Right lobe of liver (tissue), 6 donors: ENCODE data around the gene SEZ6L. TPM values are rescaled to one million over a fixed set of nuclear protein-coding genes. Genes with fewer than 3 reads are reported as not detected.

Experiments used
- ATAC-seq, 4 donors: fragments of 200-7000 bp; cut with Tn5 transposase; one replicate each; pipeline ENCODE4 v1.9.1; 2020; ENCODE audit warnings: mild to moderate bottlenecking in 4 of 4, moderate library complexity in 4 of 4
- DNase-seq, 3 donors: peaks; one replicate each; pipeline ENCODE4 v3.0.0-alpha.2; 2020
- H3K27ac ChIP-seq, 3 donors: fragments of 200-600 bp; one replicate each; pipeline ENCODE4 v1.8.0; 2022
- H3K27me3 ChIP-seq, 2 donors: fragments of 200-600 bp; one replicate each; pipeline ENCODE4 v1.8.0; 2022
- H3K36me3 ChIP-seq, 4 donors: fragments of 200-600 bp; sonication (generic) in 1 of 4; one replicate each; pipeline versions ENCODE4 v1.5.1 to v1.8.0; 2017 to 2022; ENCODE audit warnings: control low read depth in 1 of 4
- H3K4me1 ChIP-seq, 4 donors: fragments of 200-600 bp; sonication (generic) in 1 of 4; one replicate each; pipeline versions ENCODE4 v1.5.1 to v1.8.0; 2017 to 2022; ENCODE audit warnings: control low read depth in 1 of 4
- H3K4me3 ChIP-seq, 3 donors: fragments of 200-600 bp; one replicate each; pipeline ENCODE4 v1.8.0; 2022
- H3K9me3 ChIP-seq, 4 donors: fragments of 200-600 bp; sonication (generic) in 1 of 4; one replicate each; pipeline versions ENCODE4 v1.5.1 to v1.8.0; 2017 to 2022; ENCODE audit warnings: control low read depth in 1 of 4
- POLR2A ChIP-seq: fragments of 450-650 bp; IDR thresholded peaks from one replicate; pipeline ENCODE4 v1.6.1; 2017; ENCODE audit warnings: antibody characterized with exemption, mild to moderate bottlenecking
- WGBS: methylation state at CpG from one replicate; pipeline ENCODE4 v1.1.6; 2018; ENCODE audit warnings: low coverage, low lambda C conversion rate; ENCODE audit not compliant: insufficient coverage; ENCODE audit errors: missing lambda C conversion rate; 5-methylcytosine and 5-hydroxymethylcytosine counted together
- intact Hi-C, 2 donors: fragments of 100-400 bp; cut with DNase I; formaldehyde crosslinking; loops; one replicate each; pipeline versions ENCODE4 v1.11.2 to v1.14.1; 2022
- total RNA-seq, 6 experiments: library from RNA; depleted of rRNA in 2 of 6; stranded (reverse); fragments of >200 nt in 2 of 6; fragmentation: NEBNext Ultra II Directional in 3 of 6; extraction: Animal tissue kit (Norgen Biotek cat#: 25700) in 3 of 6; gene quantifications; one replicate each; pipeline versions ENCODE4 v1.1.0 to v1.2.4, GENCODE V29; 2016 to 2023
- TF ChIP-seq, protein P1 (sequence below), 4 donors: fragments of 200-600 bp in 3 of 4; fragments of 450-650 bp in 1 of 4; IDR thresholded peaks; one replicate each; pipeline versions ENCODE4 v1.5.1 to v1.8.0; 2016 to 2022; ENCODE audit warnings: antibody characterized with exemption in 4 of 4, mild to moderate bottlenecking in 2 of 4
- donor health status: DM: no; HTN: yes; CAD: no.
- donor health status: DM: no; HTN: no; CAD: no.
- donor health status: DM: no; HTN: no; CAD: no.
- donor health status: DM: no; HTN: yes; CAD: no.
- donor health status: DM: no; HTN: yes; CAD: no.

SEZ6L gene
- total RNA-seq, 6 experiments from 2014 or later = 0.13 TPM; not detected in 5

DNA sequence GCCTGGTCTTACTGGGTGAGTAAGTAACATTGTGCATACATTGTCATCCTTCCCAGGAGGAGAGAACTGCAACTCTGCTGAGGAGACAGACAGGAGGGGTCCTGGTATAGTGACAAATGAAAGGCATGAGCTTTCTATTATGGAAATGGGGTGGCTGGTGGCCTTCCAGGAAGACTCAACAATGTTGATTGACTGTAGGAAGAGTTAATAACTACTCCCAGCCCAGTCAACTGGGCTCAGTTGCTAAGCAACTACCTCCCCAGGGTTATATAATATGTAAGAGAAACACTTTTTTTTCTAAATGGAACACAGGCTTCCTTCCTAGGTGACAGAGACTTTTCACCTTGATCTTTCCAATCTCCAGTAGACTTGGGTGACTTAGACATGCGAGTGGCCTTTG, 28.2 kb downstream of the SEZ6L start:
- DNase-seq (no peak), ATAC-seq (no peak)
- Histone ChIP-seq H3K4me1 (no peaks in the 10 kb centered on the region), H3K4me3 (no peak overlapping the region), H3K27ac (no peak overlapping the region), H3K27me3 (no peaks in the 10 kb centered on the region), H3K36me3 (no peaks in the 10 kb centered on the region), H3K9me3 (no peaks in the 10 kb centered on the region)
- TF ChIP-seq, protein P1, sequence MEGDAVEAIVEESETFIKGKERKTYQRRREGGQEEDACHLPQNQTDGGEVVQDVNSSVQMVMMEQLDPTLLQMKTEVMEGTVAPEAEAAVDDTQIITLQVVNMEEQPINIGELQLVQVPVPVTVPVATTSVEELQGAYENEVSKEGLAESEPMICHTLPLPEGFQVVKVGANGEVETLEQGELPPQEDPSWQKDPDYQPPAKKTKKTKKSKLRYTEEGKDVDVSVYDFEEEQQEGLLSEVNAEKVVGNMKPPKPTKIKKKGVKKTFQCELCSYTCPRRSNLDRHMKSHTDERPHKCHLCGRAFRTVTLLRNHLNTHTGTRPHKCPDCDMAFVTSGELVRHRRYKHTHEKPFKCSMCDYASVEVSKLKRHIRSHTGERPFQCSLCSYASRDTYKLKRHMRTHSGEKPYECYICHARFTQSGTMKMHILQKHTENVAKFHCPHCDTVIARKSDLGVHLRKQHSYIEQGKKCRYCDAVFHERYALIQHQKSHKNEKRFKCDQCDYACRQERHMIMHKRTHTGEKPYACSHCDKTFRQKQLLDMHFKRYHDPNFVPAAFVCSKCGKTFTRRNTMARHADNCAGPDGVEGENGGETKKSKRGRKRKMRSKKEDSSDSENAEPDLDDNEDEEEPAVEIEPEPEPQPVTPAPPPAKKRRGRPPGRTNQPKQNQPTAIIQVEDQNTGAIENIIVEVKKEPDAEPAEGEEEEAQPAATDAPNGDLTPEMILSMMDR (IDR thresholded peaks at IDR 0.05) = no peak
- TF ChIP-seq POLR2A = no peak
- intact Hi-C loops = no loop called here
- WGBS = 33% methylated on average over 1 of the region's 1 CpG

DNA sequence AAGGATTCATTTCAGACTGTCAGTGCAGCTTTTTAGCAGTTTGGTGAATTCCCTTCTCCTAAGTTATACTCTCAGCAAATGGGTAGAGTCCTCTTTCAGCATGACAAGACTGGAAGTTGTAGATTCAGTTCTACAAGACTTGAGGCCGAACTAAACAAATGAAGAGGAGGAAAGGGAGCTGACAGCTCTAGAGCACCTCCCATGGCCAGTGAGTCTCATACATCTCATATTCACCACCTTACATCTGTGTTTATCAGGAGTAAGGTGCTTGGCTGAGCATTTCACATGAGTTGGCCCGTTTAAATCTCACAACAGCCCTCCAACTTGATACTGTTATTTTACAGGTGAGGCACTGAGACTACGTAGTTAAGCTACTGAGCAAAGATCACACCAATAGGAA, 30.4 kb downstream of the SEZ6L start:
- DNase-seq = no peak
- ATAC-seq = no peak
- intact Hi-C loops = no loop called here
- Histone ChIP-seq H3K27ac (no peak overlapping the region), H3K4me1 (no peaks in the 10 kb centered on the region), H3K9me3 (no peaks in the 10 kb centered on the region), H3K4me3 (no peak overlapping the region), H3K36me3 (no peaks in the 10 kb centered on the region), H3K27me3 (no peaks in the 10 kb centered on the region)
- TF ChIP-seq, protein P1 (IDR thresholded peaks at IDR 0.05) = no peak
- no peak for TF ChIP-seq POLR2A
- WGBS = 18% methylated on average over 3 of the region's 3 CpGs

DNA sequence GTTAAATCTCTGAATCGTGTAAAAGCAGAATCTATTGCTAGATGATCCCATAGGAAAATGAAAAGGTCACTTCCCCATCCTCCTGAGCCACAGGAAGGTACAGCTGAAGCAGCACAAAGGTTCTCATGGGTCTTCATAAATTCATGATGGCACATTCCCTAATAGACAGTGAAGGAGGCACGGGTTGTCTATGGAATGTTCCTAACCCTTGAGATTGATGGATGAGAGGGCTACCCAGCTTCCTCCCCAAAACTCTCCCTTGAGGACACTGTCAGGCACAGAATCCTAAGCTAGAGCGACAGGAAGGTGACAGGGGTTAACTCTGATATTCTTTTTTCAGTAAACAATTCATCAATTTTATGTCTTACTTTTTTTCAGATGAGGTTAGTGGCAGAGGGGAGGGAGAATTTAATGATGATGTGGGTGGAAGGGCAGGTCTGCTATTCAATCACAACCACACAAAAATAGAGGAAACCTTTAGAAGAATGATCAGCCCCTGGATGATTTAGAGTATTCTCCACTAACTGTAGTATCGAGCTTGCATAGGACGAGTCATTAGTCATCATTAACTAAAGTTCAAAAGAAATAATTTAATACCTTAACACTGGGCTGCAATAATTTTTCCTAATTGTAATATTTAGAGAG, 33.1 kb downstream of the SEZ6L start:
- WGBS = 41% methylated on average over 5 of the region's 5 CpGs
- intact Hi-C loops = no loop called here
- Histone ChIP-seq H3K9me3 (no peaks in the 10 kb centered on the region), H3K27me3 (no peaks in the 10 kb centered on the region), H3K4me3 (no peak overlapping the region), H3K4me1 (no peaks in the 10 kb centered on the region), H3K27ac (no peak overlapping the region), H3K36me3 (no peaks in the 10 kb centered on the region)
- DNase-seq (no peak), ATAC-seq (no peak)
- TF ChIP-seq, protein P1 (IDR thresholded peaks at IDR 0.05) = no peak
- no peak for TF ChIP-seq POLR2A

DNA sequence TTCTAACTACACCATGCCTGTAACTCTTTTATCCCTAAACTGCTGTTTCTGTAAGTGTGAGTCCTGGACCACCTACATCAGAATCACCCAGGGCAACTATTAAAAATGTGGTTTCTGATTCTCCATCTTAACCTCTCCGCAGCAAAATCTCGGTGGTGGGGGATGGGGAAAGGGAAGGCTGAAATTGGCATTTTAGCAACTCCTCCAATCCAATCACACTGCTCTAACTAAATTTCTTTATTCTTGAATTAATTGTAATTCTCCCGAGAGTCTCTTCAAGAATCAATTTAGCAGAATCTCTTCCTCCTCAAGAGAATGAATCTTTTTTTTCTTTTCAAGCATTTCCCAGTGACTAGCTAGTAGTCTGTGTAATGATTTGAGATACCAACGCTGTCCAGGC, 36.2 kb downstream of the SEZ6L start:
- Histone ChIP-seq H3K9me3 (no peaks in the 10 kb centered on the region), H3K4me3 (no peak overlapping the region), H3K4me1 (no peaks in the 10 kb centered on the region), H3K36me3 (no peaks in the 10 kb centered on the region), H3K27ac (no peak overlapping the region), H3K27me3 (no peaks in the 10 kb centered on the region)
- TF ChIP-seq, protein P1 (IDR thresholded peaks at IDR 0.05) = no peak
- TF ChIP-seq POLR2A = no peak
- DNase-seq = no peak
- 56% methylated on average over 4 of the region's 4 CpGs for WGBS
- ATAC-seq = no peak
- intact Hi-C loops = no loop called here

DNA sequence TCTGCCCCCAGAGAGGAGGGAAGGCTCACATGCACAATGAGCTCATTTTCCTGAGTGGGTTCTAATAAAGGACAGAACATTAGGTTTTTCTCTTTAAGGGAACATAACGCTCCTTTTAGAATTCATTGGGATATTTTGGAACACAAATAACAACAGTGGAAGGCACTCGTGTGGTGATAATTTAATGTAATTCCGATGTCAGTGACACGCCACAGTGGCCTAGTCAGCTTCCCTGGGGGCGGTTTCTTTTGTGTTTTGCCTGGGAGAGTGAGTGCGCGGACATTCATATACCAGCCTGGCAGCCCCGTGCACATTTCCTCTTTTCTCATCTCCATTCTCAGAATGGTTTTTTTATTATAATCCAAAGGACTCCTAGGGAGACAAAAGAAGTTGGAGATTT, 41.1 kb downstream of the SEZ6L start:
- ATAC-seq (no peak), DNase-seq (no peak)
- H3K27ac ChIP-seq = no peak overlapping the region
- H3K36me3 ChIP-seq = no peaks in the 10 kb centered on the region
- intact Hi-C loops = no loop called here
- no peaks in the 10 kb centered on the region for H3K27me3 ChIP-seq
- no peak overlapping the region for H3K4me3 ChIP-seq
- H3K4me1 ChIP-seq = no peaks in the 10 kb centered on the region
- WGBS = 51% methylated on average over 8 of the region's 8 CpGs
- no peak for TF ChIP-seq POLR2A
- TF ChIP-seq, protein P1 (IDR thresholded peaks at IDR 0.05) = no peak
- no peaks in the 10 kb centered on the region for H3K9me3 ChIP-seq
